ENCODE measurements around the gene STIM1.
A peak's percentile ranks its signal among the peaks of the same experiment; 100 is the strongest.

STIM1 gene

DNA sequence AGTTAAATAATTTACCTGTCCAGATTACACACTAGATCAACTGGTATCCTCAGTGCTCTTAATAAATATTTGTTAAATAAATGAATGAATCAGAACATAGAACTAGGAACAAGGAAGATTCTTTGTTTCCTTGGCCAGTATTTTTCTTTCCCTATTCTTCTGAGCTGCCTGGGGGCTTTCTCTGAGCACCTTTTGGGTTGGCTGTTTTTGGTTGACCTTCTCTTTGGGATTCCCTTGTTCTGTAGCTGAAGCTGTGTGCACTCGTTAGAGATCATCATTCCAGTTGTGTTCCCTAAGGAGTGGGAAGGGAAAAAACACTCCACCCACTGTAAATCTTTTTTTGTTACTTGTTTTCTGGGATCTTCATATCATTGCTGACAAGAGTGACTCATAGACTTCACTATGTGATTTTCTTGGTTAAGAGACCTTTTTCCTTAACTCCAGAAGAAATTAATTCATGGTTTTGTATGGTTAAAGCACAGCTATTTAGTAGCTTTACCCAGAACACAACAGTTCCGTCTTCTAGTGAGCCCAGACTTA lies 84.3 kb downstream of the STIM1 start:
- no peak for DNase-seq (ENCODE audit: low read depth, low spot score)
- peak overlapping the region; percentile 8 for H3K27ac ChIP-seq

DNA sequence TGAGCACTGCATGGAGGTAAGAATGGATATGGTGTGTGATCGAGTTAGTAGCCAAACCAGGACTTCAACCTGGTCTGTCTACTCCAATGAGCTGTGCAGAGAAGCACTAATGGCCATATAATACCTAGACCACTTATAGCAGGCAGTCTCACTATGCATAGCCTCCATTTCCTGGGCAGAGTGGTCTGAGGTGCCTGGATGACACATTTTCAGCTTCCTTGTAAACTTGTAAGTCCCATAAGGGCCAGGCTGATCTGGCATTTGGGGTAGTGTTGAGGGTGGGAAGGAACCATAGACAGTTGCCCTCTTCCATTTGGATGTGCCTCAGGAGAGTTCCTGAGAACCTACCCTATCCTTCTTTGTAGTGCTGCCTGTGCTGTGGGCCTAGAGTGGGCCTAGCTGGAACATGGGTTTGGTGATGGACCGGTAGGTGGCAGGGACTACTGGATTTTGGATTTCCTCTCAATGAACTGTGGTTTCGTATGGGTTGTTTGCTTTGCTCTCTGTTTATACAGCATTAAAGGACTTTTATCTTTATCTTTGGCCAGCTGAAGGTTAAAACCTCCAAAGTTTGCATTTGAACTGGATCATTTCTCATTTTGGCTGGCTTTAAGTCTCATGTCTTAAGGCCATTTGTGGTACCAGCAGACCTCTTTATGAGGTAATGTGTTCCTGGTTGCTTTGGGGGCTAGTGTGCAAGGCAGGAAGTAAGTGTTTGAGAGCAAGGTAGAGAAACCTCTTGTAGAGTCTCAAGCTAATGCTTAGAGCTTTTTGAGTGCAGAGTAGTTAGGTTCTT lies 86.9 kb downstream of the STIM1 start:
- no peak overlapping the region for H3K27ac ChIP-seq
- no peak for DNase-seq (ENCODE audit: low read depth, low spot score)

DNA sequence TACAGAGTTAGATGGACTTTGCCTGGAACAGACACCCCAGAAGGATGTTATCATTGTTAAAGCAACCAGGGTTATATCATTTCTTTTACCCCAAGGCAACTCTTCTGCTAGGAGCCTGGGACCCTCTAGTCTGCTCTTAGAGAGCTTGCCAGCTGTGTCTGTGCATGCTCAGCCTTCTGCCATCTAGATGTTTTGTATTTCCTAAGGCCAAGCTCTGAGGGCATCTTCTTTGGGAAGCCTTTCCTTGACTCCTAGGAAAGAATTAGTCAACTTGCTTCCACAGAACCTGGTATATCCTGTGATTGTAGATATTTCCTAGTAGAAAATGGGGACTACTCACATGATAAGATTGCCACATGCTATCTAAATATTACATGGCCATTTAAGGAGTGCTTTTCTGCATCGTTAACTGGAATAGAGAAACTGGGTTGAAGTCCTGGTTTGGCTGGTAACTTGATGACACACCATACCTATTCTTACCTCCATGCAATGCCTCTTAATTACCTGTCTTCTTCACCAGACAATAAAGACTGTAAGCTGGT lies 87.6 kb downstream of the STIM1 start:
- H3K27ac ChIP-seq = no peak overlapping the region
- DNase-seq (ENCODE audit: low read depth, low spot score) = no peak

DNA sequence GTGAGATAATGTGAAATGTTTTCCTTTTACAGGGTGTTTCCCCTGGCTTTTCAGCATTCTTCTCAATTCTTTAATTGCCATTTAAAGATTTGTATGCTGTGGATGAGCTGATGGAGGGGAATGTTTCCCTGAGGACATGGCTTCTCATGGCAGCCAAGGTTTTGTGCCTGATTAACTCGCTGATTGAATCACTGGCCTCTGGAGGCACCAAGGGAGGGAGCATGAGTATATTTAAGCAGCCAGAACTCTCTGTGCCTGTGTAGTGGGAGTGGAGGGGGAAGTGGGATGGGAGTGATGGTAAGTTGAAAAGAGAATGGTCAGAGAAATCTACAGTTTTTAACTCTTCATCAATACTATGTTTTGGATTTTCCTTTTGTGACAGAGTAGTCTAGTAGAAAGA lies 88.7 kb downstream of the STIM1 start:
- H3K27ac ChIP-seq = no peak overlapping the region
- DNase-seq (ENCODE audit: low read depth, low spot score) = no peak

DNA sequence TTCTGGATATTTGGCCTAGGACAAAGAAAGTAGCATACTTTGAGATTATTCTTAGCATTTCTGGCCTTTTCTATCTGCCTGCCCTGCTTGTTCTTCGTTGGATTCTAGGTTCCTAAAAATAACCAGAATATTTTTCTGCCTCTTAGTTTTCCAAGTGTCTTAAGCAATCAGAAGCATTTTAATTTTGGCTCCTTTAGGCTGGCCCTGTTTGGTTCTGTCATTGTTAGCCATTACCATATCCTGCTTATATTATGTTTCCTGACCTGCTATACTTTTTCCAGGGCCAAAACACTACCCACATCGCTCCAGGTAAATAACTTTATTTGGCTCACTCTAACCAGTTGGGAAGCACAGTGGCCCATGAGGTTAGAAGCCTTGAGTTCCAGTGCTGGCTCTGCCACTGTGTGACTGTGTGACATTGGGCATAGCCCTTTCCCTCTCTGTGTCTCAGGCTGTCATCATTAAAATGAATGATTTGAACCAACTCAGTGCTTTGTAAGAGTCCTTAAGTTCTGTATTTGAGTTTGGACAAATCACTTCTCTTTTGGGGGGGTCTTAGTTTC lies 91.1 kb downstream of the STIM1 start:
- no peak for DNase-seq (ENCODE audit: low read depth, low spot score)
- H3K27ac ChIP-seq = no peak overlapping the region

DNA sequence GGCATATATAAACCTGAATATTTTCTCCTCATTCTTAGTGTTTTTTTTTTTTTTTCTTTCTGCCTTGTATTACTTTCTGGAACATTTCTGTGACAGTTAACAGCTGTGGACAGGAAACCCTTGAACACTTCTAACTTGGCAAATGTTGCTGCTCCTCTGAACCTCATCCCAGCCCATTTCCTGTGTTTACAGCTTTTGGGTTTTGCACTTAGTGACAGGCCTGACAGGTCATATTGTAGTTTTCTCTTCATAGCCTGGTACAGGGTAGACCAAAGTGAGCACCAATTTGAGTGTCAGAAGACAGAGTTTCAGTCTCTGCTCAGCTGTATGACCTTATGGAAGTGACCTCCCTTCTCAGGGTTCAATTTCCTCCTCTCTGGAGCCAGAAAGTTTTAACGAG lies 91.6 kb downstream of the STIM1 start:
- no peak overlapping the region for H3K27ac ChIP-seq
- DNase-seq (ENCODE audit: low read depth, low spot score) = no peak

DNA sequence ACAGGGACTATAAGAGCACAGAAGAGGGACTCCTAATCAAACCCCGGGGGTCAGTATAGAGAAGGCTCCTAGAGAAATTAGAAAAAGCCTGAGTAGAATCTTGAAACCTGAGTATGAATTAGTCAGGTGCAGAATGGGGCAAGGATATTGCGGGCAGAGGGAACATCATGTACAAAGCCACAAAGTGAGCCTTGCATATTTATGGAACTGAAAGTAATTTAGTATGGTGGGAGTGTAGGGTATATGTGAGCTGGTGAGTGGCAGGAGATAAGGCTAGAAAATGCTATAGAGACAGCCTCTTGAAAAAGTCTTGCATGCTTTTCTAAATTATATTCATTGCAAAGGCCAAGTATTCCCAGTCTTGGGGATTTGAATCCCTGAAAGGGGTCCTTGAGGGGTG lies 93.7 kb downstream of the STIM1 start:
- no peak for DNase-seq (ENCODE audit: low read depth, low spot score)
- no peak overlapping the region for H3K27ac ChIP-seq

DNA sequence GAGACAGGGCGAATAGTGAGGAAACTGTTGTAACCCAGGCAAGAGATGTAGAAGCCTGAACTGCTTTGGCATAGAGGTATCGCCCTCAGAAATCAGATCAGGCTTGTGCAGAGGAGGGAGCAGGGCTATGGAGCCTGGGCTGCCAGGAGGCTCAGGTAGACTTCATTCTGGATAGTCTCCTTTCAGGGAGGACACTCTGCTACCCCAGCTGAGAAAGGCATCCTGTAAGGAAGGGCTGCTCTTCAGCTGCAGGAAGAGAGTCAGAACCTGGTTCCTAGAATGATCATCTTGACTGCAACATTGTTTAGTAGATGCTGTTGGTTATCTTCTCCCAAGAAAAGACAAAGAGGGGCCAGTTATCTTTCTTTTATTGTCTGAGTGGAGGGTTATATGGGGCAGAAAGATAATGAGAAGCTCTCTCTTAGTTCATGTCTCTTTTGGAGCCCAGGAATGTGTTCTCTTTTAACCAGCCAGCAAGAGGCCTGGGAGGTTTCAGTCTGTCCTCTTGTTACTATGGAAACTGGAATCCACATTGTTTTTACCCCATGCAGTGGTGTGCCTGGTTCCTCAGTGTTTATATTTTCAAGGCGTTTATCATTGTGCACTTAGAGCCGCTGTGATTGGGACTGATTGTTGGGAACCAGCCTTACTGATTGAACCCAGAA lies 95.7 kb downstream of the STIM1 start:
- DNase-seq (ENCODE audit: low read depth, low spot score) = no peak

DNA sequence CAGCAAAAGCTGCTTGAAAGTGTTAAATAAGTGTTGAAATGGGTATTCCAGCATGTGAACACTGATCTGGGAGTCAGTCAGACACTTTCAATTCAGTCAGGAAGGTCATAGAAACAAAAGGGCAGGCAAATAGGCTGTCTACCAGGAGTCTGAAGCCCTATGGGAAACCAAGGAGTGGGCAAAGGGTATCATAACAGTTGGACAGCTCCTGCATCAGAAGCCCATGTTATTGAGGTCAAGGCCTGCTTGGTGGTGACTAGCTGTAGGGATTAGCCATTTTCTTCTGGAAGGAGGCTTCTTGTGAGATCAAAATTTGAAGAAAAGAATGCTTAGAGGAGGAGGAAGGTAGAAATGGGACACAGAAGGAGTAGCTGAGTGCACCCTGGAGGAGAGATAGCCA lies 97.3 kb downstream of the STIM1 start:
- no peak for DNase-seq (ENCODE audit: low read depth, low spot score)
- no peak overlapping the region for H3K27ac ChIP-seq

More for the DNA sequence above, 95.7 kb downstream of the STIM1 start:
- H3K27ac ChIP-seq = no peak overlapping the region

DNA sequence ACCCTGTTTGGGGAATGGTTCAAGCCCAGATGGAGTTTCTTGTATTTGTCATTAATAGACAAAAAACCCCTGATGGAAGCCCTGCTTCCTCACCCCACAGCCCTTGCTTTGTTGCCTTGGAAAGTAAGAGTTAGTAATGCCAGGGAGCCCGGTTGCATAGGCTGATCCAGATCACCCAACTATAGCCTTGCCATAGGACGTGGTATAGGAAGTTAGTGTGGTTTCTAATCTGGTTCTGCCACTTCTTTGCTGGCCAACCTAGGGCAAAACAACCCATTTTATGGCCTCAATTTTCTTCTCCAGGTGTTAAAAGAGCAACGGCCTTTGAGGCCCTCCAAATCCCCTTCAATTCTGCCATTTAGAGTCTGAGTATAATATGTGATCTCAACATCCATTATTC lies 97.9 kb downstream of the STIM1 start:
- no peak overlapping the region for H3K27ac ChIP-seq

DNA sequence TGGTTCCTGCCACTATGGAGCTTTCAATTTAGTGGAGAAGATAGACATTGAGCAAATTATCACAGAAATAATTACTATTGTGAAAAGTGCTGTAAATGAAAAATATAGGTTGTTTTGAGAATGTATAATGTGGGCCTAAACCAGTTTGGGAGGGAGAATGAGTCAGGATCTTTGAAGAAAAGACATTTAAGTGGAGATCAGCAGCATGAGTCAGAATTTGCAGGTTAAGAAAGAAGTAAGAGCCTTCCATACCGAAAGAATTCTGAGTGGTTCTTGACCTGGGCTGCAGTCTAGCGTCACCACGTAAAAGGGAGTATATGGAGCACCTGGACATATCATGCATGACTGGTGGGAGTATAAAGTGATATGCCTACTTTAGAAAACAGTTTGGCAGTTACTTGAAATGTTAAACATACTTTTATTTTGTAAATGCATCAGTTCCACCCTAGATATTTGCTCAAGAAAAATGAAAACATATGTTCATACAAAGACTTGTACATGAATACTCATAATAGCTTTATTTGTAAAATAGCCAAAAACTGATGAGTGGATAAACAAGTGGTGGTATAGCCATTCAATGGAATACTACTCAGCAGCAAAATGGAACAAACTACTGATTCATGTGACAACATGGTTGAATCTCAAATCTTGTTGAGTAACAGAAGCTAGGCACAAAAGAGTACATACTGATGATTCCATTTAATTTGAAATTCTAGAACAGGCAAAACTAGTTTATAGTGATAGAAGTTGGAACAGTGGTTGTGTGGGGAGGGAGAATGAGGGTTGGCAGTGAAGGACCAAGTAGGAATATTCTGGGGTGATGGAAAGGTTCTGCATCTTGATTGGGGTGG lies 99.2 kb downstream of the STIM1 start:
- DNase-seq (ENCODE audit: low read depth, low spot score) = peak; percentile 57

More for the DNA sequence above, 97.9 kb downstream of the STIM1 start:
- no peak for DNase-seq (ENCODE audit: low read depth, low spot score)

DNA sequence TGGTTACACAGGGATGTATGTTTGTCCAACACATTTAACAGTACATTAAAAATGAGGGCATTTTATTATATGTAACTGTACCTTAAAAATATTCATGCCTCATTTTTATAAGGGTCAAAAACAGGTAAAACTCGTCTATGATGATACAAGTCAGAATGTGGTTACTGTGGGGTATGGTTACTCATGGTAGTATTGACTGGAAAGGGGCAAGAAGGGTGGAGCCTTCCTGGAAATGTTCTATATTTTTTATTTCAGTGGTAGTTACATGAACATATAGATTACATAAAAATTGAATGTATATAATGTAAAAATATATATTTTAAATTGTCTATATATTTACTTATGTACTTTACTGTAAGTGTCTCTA lies 99.8 kb downstream of the STIM1 start:
- peak overlapping the region; percentile 61 for H3K27ac ChIP-seq

More for the DNA sequence above, 99.2 kb downstream of the STIM1 start:
- peak overlapping the region; percentile 61 for H3K27ac ChIP-seq

DNA sequence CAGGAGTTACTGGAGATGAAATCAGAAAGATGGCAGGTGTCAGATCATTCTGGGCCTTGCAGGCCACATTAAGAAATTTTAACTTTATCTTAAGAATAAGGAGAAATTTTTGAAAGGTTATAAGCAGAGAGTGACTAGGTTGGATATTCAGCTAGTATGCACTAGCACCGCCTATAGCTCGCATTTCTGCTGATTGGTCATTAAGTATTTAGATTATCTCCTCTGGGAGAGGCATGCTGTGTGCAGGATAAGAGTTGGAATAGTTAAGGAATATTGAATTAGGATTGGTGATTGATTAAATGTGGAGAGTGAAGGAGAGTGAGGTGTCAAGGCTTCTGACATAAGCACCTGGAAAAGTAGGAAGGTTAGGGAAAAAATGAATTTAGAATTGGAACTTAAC lies 100.6 kb downstream of the STIM1 start:
- DNase-seq (ENCODE audit: low read depth, low spot score) = no peak
- H3K27ac ChIP-seq = no peak overlapping the region

More for the DNA sequence above, 99.8 kb downstream of the STIM1 start:
- peak; percentile 50 for DNase-seq (ENCODE audit: low read depth, low spot score)

DNA sequence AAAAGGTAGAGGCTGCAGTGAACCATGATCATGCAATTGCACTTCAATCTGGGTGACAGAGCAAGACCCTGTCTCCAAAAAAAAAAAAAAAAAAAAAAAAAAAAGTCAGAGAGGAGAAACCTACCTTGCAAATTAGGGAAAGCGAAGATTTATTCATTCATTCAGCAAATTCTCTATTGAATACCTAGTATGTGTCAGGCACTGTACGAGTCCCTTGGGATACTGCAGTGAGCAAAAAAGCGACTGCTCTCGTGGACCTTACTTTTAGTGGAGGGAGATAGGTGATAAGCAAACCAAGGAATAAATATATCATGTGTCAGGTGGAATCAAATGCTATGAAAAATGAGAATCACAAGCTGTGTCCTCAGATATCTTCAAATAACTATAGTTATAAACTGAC lies 101.3 kb downstream of the STIM1 start:
- no peak for DNase-seq (ENCODE audit: low read depth, low spot score)
- no peak overlapping the region for H3K27ac ChIP-seq

DNA sequence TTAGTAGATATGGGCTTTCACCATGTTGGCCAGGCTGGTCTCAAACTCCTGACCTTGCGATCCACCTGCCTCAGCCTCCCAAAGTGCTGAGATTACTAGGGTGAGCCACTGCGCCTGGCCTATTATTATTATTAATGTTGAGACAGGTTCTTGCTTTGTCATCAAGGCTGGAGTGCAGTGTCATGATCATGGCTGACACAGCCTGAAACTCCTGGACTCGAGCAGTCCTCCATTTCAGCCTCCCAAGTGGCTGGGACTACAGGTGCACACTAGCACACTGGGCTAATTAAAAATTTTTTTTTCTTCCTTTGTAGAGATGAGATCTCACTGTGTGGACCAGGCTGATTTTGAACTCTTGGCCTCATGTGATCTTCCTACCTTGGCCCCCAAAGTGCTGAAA lies 102.0 kb downstream of the STIM1 start:
- DNase-seq (ENCODE audit: low read depth, low spot score) = no peak
- H3K27ac ChIP-seq = no peak overlapping the region

DNA sequence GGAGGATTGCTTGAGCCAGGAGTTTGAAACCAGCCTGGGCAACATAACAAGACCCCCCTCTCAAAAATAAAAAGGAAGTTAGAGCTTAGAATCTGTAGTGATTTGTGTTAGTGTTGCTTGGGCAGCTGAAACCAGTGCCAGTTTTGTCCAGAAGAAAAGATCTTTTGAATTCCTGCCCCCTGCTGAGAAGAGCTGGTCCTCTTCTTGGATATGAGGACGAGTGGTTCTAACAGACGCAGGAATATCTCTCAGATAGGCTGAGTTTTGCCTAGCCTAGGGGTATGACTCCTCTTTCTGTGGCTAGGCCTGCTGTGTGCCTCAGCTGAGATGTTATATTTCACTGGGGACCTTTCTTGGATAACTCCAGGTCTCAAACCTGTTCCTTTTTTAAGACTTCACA lies 102.8 kb downstream of the STIM1 start:
- no peak for DNase-seq (ENCODE audit: low read depth, low spot score)
- no peak overlapping the region for H3K27ac ChIP-seq

DNA sequence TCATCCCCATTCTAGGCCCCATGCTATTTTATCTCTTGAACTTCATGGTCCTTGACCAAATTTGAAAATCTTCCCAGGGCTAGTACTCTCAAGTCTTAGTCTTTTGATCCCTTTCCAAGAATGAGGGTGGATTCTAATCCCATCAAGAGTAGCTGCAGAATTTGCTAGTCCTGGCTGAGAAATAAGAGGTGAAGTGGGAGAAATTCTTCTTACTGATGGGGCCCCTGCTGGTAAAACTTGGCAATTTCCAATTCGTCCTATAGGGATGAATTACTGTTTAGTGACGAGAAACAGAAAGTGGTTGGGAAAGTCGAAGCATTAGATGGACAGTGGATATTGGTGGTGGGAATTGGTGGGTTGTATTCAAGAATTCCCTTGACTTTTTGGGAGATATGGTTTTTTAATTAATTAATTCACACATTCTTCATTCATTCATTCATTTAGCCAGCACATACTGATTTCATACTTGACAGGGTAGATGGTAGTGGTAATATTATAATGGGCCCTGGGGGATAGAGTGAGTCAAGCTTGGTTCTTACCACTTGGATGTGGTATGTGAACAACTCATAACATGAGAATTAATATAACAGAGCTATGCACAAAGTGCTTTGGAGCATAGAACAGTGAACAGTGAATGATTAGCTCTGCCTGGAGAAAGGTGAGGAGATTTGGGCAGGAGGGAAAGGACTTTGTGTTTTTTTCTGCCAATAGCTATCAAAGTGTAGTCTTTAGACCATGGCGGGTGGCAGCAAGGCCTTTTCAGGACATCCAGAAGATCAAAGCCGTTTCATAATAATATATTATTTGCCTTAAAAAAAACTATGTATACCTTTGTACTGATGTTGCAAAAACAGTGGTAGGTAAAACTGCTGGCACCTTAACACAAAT lies 103.8 kb downstream of the STIM1 start:
- DNase-seq (ENCODE audit: low read depth, low spot score) = peak; percentile 39

DNA sequence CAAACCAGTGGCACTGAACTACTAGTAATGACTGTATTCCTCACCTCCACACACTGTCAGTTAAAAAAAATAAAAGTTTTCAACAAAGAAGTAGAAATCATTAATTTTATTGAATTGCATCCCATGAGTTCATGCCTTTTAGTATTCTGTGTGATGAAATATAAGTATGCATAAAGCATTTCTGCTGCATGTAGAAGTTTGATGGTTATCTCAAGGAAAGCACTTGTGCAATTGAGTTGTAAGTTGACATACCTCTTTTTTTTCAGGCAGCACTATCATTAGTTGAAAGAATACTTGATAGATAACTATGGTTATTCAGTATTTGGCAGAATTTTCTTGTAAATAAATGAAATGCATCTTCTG lies 104.4 kb downstream of the STIM1 start:
- peak overlapping the region; percentile 34 for H3K27ac ChIP-seq

More for the DNA sequence above, 103.8 kb downstream of the STIM1 start:
- H3K27ac ChIP-seq = peak overlapping the region; percentile 34

DNA sequence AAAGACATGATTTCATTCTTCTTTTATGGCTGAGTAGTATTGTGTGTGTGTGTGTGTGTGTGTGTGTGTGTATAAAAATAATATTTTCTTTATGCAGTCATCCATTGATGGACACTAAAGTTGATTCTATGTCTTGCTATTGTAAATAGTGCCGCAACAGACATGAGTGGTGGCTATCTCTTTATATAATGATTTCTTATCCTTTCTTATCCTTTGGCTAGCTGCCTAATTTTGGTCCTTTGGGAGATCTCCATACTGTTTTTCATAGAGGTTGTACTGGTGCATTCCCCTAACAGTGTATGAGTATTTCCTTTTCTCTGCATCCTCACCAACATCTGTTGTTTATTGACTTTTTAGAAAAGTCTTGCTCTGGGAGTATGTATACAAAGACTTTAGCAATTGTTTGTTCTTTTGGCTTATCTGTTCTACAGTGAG lies 107.0 kb downstream of the STIM1 start:
- no peak for DNase-seq (ENCODE audit: low read depth, low spot score)
- no peak overlapping the region for H3K27ac ChIP-seq

More for the DNA sequence above, 104.4 kb downstream of the STIM1 start:
- DNase-seq (ENCODE audit: low read depth, low spot score) = no peak

Data from epithelial cell of prostate (primary cell).